EL (cell line): ENCODE results near the gene TP73.
"Not testable (repeated sequence)": the region's sequence is repeated elsewhere in the genome, so short reads cannot be mapped to it uniquely, and the experiment has no call there.

Source experiments
- DNase-seq: peaks from one replicate; pipeline ENCODE4 v3.0.0-alpha.2; 2016

TP73 gene

DNA sequence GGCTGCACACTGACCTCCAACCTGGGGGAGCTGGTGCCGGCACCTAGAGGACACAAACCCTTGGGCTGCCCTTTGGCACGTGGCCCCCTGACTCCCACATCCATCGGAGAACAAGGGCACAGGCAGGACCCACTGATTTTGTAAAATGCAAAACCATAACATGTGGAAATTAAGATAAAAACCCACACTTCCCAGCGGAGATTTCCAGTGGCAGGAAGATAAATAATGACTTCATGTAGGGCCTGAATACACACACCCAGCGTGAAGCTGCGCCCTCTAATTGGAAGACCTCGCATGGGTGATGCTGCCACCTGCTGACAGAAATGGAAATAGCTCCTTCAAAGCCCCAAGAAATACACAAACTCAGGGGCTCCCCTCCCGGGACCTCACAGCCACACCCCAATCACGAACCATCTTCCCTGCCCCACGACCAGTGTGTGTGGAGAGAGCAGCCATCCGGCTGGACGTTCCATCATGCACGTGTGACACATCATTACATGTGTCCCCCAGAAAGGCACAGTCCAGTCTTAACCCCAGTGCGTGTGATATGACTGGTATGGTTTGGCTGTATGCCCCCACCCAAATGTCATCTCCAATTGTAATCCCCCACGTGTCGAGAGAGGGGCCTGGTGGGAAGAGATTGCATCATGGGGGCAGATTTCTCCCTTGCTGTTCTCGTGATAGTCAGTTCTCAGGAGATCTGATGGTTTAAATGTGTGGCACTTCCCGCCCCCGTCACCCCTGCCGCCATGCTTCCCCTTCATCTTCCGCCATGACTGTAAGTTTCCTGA lies 33.2 kb upstream of the TP73 start:
- peak; percentile 75 for DNase-seq

DNA sequence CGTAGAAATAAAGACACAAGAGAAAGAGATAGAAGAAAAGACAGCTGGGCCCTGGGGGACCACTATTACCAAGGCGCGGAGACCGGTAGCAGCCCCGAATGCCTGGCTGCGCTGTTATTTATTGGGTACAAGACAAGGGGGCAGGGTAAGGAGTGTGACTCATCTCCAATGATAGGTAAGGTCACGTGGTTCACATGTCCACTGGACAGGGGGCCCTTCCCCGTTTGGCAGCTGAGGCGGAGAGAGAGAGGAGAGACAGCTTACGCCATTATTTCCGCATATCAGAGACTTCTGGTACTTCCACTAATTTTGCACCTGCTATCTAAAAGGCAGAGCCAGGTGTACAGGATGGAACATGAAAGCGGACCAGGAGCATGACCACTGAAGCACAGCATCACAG lies 31.6 kb upstream of the TP73 start:
- DNase-seq: no peak

DNA sequence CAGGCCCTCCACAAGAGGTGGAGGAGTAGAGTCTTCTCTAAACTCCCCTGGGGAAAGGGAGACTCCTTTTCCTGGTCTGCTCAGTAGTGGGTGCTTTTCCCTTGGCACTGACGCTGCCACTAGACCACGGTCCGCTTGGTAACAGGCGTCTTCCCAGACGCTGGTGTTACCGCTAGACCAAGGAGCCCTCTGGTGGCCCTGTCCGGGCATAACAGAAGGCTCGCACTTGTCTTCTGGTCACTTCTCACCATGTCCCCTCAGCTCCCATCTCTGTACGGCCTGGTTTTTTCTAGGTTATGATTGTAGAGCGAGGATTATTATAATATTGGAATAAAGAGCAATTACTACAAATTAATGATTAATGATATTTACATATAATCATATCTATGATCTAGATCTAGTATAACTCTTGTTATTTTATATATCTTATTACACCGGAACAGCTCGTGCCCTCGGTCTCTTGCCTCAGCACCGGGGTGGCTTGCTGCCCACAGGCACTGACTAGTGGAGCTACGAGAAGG lies 31.1 kb upstream of the TP73 start:
- peak; percentile 50 for DNase-seq

DNA sequence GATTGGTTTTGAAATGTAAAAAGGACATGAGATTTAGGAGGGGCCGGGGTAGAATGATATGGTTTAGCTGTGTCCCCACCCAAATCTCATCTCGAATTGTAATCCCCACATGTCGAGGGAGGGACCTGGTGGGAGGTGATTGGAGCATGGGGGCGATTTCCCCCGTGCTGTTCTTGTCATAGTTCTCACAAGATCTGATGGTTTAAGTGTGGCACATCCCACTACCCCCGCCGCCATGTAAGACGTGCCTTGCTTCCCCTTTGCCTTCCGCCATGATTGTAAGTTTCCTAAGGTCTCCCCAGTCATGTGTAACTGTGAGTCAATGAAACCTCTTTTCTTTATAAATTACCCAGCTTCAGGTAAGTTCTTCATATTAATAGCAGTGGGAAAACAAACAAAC lies 30.2 kb upstream of the TP73 start:
- not testable (repeated sequence) for DNase-seq

DNA sequence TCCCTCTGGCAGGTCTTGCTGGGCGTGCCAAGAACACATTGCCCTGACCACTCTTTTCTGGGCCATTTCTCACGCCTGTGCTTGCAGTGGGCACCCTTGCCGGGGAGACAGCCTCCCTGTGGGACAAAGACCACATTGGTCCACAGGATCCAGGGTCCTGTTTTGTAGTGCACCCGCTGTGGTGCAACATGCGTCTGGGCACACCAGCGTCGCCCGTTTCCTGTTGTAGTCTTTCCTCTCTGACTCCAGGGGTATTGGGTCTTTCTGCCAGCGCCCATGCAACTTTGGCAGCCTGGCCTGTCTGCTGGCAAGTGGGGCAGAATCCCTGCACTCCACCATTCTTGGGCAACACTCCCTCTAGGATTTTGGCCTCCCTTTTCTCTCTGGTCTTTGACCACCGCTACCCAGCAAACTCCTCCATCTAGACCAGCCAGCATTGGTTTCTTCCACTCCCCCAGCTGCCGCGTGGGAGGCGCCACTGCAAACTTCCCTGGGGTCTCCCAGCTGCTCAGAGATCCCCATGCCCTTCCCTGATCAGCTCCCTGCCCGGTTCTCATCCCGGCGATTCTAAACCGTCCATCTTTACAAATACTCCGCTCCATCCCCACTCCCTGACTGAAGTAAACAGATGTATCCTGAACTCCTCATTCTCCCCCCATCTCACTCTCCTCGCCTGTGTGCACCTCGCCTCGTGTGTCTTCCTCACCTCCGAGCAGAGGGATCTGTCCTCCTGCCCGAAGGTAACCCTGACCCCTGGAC lies 28.7 kb upstream of the TP73 start:
- no peak for DNase-seq

DNA sequence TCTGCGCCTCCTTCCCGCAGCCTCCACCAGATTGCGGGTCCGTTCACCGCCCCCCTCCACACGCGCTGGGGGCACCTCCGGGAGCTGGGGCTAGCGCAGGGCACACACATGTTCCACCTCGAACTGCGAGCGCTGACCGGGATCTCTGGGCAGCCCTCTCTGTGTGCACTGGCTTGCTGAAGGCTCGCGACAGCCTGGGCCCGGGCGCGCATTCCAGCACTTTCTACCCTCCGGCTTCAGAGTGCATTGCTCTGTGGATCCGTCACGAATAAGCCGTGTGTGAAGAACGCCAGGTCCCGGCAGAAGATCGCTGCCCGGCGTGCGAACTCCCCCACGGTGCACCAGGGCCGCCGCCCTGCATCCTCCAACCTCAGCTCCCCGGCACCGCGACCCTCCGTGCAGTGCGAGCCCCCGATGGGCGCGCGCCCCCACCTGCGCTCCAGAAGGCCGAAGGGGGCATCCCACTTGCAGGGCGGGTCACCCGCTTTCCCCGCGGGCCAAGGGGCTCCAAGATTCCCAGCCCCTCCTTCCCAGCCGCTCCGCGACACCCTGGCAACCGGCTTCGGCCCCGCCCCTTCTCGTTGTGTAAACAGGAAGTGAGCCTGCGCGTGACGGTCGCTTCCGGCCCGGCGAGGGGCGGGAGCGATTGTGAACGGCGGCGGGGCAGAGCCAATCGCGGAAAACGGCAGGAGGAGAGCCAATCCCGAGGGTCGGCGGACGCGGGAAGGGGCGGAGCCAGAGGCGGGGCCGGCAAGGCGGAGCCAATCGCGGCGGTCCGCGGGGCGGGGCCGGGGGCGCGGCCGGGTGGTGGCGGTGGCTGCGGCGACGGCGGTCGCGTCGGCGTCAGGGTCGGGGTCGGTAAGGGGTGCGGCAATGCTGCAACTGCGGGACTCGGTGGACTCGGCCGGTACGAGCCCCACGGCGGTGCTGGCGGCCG lies 27.8 kb upstream of the TP73 start, which contains the start of gene TPRG1L:
Gene TPRG1L, plus strand, starts transcription at position 816 of the 937 bp plus-strand sequence. Its CDS starts 58 bp downstream, at position 874.
- DNase-seq: peak; percentile 95

DNA sequence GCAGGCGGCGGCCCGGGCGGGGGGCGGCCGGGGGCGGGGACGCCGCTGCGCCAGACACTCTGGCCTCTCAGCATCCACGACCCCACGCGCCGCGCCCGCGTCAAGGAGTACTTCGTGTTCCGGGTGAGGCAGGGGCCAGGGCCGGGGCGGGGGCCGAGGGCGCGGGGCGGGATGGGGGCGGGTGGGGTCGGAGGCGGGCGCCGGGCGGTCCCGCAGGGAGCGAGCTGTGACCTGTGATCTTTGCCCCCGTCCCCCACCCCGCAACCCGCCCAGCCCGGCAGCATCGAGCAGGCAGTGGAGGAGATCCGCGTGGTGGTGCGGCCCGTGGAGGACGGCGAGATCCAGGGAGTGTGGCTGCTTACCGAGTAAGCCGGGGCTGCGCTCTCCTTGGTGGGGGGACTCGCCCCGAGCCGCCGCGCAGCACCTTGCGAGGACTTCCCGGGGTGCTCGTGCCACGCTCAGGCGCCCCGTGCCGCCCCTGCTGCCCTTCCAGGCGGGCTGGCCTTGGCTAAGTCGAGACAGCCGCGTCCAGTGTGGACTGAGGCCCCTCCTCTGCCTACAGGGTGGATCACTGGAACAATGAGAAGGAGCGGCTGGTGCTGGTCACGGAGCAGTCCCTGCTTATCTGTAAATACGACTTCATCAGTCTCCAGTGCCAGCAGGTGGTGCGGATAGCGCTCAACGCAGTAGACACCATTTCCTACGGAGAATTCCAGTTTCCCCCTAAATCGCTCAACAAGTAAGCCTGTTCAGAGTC lies 27.0 kb upstream of the TP73 start:
- DNase-seq: peak; percentile 38

DNA sequence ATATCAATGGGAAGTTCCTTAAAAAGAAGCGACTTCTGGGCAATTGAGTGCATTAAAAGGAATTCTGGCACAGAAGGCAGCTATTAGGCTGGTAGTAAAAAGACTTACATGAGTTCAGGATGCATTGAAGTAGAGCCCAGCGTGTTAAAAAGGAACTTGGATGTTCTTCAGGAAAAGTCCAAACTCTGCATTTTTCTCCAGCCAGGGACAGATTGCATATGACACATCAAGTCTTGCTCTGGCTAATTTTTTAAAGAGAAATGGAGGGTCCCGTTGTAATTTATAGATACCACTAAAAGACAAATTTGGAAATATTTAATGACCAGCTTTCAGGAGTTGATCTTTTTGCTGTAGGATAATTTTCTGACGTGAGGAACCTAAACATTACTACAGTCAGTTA lies 26.3 kb upstream of the TP73 start:
- no peak for DNase-seq

DNA sequence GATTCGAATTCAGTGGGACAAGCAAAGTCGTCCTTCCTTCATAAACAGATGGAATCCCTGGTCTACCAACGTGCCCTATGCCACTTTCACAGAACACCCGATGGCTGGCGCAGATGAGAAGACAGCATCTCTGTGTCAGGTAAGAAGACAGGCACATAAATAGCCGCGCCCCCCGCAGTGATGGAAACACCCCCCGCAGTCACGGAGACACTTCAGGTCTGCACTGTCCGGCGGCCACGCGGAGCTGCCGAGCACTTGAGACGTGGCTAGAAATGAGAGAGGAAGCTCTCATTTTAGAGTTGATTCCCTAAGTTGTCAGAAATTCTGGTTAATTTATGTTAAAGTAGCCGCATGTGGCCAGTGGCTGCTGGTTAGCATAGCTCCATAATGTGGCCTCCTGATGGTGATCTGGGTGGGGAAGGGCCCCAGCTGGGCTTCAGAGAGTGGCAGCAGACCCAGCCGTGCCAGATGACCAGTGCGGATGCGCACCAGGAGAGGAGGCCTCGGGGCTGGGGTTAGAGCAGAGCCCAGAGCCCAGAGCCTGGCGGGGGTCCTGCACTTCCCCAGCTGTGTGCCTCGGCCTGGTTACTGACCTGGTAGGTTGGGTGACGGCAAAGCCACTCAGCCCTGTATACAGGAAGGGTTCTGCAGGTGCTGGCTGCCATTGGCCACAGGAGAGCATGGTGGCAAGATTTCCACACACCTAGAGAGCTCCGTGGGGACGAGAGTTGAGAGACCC lies 24.6 kb upstream of the TP73 start:
- DNase-seq: no peak

DNA sequence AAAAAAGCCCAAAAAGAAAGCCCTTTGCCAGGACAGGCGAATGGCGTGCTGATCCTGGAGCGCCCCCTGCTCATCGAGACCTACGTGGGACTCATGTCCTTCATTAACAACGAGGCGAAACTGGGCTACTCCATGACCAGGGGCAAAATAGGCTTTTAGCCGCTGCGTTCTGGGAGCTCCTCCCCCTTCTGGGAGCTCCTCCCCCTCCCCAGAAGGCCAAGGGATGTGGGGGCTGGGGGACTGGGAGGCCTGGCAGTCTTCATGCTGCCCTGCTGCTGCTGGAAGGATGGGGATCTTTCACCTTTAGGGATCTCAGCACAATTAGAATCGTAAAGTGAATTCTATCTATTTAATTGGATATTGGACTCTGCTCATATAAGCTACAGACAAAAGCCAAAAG lies 23.9 kb upstream of the TP73 start:
- DNase-seq: no peak

DNA sequence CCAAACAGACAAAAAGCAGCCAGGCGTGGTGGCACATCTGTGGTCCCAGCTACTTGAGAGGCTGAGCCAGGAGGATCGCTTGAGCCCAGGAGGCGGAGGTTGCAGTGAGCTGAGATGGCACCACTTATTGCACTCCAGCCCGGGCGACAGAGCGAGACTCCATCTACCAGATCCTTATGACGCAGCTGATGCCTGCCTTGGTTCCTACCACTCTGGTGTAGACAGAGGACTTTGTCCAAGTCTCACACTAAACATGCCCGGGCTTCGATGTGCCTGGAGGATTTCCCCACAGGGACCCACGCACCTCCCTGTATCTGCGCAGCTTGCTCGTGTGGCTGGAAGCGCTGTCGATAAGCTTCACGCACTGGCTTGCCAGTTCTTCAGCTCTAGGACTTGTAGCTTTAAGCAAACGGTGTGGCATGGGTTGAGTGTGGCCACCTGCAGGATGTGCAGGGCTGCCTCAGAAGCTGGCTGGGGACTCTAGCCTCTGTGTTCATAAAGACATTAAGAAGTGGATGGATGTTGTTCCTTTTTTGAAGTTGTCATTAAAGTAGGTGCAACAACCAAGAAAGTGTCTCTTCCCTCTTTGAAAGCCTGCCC lies 22.7 kb upstream of the TP73 start:
- DNase-seq: no peak

DNA sequence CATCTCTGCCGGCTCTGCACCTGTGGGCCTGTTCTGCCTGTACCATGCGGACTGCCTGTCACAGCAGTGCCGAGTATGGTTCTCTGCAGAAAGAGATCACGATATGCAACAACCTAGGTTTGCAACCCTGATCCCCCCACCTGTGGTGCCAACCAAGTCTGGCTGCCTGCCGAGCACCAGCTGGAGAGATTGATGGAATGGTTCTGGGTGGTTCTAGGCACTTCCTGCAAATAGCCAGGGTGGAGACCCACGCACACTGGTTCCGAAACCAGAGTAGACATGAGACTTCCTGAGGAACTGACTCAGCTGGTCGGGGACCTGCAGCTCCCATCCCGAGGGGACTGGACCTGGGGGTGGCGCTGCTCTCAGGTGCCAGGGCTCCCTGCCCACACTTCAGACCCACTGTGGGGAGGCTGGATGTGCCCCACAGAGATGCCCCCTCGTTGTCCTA lies 22.1 kb upstream of the TP73 start:
- DNase-seq: no peak

DNA sequence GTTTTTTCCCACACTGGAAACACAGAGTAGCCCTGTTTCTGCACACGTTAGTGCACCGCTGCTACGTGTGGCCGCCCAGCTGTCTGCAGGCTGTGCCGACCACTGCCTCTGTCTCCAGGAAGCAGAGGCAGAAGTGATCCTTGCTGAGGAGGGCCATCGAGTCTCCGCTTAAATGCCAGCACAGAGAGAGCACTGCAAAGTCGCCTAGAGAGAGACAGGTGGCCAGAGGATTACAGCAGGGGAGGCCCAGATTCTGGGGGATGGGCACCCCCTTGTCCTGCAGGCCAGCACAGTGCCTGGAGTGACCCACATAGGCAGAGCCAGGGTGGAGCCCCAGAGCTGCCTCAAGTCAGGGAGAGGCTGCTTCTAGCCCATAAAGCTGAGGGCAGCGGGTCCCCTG lies 21.4 kb upstream of the TP73 start:
- no peak for DNase-seq

DNA sequence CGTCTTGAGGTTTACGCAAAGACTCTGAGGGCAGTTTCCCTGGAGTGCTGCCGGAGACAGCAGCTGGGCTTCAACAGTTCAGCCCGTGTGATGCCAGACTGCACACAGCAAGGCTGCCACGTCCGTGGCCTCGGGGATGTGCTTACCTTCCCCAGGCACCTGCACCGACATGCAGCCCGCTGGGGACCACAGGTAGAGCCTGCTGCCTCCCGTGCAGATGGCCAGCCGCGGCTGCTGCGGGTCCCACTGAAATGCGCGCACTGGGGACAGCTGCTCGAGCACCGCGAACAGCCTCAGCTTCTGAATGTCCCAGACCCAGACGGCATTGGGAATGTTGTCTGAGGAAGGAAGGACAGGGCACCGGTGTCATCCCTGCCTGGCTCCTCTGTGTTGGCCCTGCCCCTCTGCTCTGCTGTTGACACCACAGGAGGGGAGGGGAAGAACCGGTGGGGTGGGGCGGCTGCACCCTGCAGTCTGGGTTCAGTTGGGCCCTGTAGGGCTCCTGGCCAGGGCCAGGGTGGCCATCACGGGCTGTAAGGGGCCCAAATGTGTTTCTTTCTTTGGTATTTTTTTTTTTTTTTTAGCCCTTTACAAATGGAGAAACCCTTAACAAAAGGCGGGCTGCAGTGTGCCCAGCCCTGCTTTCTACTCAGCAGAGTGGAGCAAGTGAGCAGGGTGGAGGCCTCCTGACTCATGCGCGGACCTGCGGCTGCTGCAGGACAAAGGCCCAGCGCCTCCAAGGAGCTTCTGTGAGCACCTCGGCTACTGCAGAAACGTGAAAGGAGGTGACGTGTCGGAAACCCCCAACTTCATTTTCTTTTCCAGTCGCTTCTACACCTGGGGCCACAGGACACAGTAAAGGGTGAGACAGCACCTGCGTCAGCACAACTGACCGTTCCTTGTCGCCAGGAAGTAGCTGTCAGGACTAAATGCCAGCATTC lies 20.7 kb upstream of the TP73 start:
- no peak for DNase-seq

DNA sequence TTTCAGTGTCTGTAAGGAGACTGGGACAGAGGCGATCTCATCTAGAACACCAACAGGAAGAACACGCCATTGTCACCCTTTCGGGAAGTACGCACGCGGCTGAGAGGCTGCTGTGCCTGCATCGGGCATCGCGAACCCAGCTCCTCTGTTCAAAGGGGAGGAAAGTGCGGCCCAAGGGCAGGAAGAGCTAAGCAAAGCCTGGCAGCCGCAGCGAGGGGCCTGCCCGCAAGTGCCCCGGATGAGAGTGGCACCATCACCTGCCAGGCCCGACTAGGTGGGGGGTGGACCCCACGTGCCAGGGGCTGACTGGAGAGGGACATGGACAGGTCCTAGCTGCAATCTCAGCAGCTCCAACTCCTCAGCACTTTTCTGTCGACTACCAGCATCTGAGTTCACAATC lies 20.0 kb upstream of the TP73 start:
- no peak for DNase-seq

DNA sequence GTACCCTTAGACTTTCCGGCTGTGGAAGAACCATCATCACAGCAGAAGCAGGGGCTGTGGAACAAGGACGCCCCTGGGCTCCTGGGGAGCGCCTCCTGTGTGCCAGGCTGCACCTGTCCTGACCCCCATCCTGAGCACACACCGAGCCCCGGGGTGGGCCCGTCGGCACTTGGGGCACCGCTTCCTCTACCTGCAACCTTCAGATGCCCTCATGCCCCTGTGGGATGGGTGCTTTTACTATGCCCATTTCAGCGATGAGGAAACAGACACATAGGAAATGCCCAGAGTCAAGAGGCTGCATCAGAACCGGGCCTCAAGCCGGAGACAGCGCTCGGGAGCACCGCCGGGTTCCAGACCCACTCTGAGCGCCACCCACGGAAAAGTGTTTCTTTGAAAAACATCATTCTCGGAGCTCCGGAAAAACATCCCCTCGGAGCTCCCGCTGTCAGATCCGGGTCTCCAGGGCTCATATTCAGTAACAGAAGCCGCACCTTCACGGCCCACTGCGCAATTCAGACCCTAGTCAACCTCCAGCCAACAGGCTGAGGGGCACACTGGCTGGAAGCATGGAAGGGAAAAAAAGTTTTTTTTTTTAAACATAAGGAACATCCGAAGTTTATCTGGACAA lies 19.5 kb upstream of the TP73 start:
- no peak for DNase-seq

DNA sequence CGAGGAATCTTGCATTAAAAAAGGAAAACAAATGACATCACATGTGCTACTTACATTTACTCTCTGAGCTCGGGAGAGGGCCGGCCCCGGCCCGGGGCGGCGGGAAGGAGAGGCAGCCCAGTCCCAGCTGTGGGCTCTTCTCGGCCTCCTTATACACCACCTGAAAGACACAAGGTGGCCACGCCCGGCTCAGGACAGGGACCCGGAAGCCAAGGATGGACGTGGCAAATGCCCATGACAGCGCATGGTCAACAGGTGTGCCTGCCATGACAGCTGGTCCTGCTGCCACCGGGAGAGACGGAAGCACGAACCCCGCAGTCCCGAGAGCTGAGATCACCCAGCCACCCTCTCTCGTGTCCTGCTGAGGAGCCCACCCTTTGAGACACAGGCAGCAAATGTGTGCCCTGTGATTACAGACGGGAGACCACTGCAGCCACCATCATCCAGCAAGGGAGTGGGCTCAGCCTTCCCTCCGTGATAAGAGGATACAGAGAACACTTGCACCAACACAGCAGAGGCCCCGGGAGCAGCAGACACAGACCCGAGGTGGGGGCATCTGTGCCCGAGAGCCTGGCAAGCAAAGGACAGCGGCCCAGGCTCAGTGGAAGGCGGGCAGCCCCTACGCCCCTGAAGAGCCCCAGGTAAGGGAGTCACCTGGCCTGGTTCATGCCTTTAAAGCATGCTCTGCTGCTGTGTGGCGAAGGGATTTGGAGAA lies 18.8 kb upstream of the TP73 start:
- DNase-seq: no peak

DNA sequence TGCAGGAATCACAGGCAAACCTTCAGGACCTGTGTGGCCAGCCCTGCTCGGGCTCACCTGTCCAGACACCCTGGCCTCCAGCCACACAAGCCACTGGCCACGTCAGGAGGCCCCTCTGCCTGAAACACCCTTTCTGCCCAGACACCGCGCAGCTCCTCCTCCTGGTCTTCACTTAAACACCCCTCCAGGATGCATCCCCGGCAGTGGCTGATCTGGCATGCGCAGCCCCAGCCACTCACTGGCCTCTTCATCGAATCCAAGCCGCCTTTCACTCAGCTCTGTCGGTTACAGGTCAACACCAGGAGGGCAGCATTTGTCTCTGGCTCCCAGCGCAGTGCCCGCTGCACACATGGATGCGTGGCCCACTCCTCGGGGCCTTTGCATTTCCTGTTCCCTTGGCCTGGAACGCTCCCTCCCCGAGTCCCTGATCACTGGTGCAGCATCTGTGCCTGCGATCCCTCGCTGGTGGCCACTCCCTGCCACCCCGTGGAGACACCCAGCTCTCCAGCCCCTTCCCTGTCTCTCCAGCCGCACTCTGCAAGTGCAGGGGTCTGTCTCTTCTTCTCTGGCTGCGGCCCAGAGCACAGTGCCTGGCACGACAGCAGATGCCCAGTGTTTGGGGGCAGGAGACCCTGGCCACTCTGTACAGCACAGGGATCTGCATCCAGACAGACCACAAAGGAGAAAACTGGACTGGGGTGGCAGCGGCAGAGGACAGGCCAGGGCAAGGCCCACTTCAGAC lies 18.1 kb upstream of the TP73 start:
- DNase-seq: no peak
